HepG2 (cell line): ENCODE measurements around the gene BANP. TPM values are rescaled to one million over a fixed set of nuclear protein-coding genes. Genes with fewer than 3 reads are reported as not detected.

Experiments
- ATM ChIP-seq: fragments of 450-650 bp; IDR thresholded peaks from 2 replicates; pipeline ENCODE4 v1.7.1; 2017; ENCODE audit warnings: mild to moderate bottlenecking, borderline replicate concordance
- FOSL1 ChIP-seq: sonication (generic); formaldehyde crosslinking; IDR thresholded peaks from 2 replicates; pipeline ENCODE4 v1.9.0; 2021; ENCODE audit warnings: missing genetic modification reagents, borderline replicate concordance
- GATAD2A ChIP-seq: IDR thresholded peaks from 2 replicates; pipeline ENCODE4 v1.6.1; 2016
- ISX ChIP-seq: sonication (generic); formaldehyde crosslinking; conservative IDR thresholded peaks from 2 replicates; pipeline ENCODE4 v1.5.0; 2020; ENCODE audit warnings: missing genetic modification reagents
- KLF11 ChIP-seq: IDR thresholded peaks from 2 replicates; pipeline ENCODE4 v1.6.1; 2016; ENCODE audit warnings: missing compliant biosample characterization
- MAF1 ChIP-seq: sonication (generic); formaldehyde crosslinking; IDR thresholded peaks from 2 replicates; pipeline ENCODE4 v1.5.0; 2020; ENCODE audit warnings: missing genetic modification reagents, borderline replicate concordance
- NFATC3 ChIP-seq: sonication (generic); formaldehyde crosslinking; IDR thresholded peaks from 2 replicates; pipeline ENCODE4 v1.5.1; 2020; ENCODE audit warnings: mild to moderate bottlenecking, missing genetic modification reagents
- PBX3 ChIP-seq: sonication (generic); formaldehyde crosslinking; IDR thresholded peaks from 2 replicates; pipeline ENCODE4 v1.8.1; 2023; ENCODE audit warnings: missing genetic modification reagents, inconsistent platforms, borderline replicate concordance
- POLR2AphosphoS2 ChIP-seq: IDR thresholded peaks from 2 replicates; pipeline ENCODE4 v1.6.1; 2011; ENCODE audit warnings: low read depth, low read length, improper control_type of control experiment
- POLR2AphosphoS5 ChIP-seq: IDR thresholded peaks from 2 replicates; pipeline ENCODE4 v1.6.1; 2012; ENCODE audit warnings: low read depth, low read length
- PRDM10 ChIP-seq: sonication (generic); formaldehyde crosslinking; IDR thresholded peaks from 2 replicates; pipeline ENCODE4 v1.4.0; 2020; ENCODE audit warnings: low read depth, missing genetic modification reagents
- TOE1 ChIP-seq: sonication (generic); formaldehyde crosslinking; IDR thresholded peaks from 2 replicates; pipeline ENCODE4 v1.4.0; 2020; ENCODE audit warnings: mild to moderate bottlenecking, missing genetic modification reagents
- ZFP1 ChIP-seq: IDR thresholded peaks from 2 replicates; pipeline ENCODE4 v1.6.1; 2016
- ZFP90 ChIP-seq: sonication (generic); formaldehyde crosslinking; IDR thresholded peaks from 2 replicates; pipeline ENCODE4 v1.8.0; 2022; ENCODE audit warnings: missing genetic modification reagents, mild to moderate bottlenecking, inconsistent platforms, borderline replicate concordance
- ZFX ChIP-seq: sonication (generic); formaldehyde crosslinking; IDR thresholded peaks from 2 replicates; pipeline ENCODE4 v1.4.0; 2020; ENCODE audit warnings: mild to moderate bottlenecking, low read depth, missing genetic modification reagents, moderate library complexity
- ZGPAT ChIP-seq: IDR thresholded peaks from 2 replicates; pipeline ENCODE4 v1.6.1; 2016; ENCODE audit warnings: mild to moderate bottlenecking
- ZNF337 ChIP-seq: sonication (generic); formaldehyde crosslinking; IDR thresholded peaks from 2 replicates; pipeline ENCODE4 v1.5.1; 2020; ENCODE audit warnings: missing genetic modification reagents, low read depth, mild to moderate bottlenecking, borderline replicate concordance
- ZNF484 ChIP-seq: sonication (generic); formaldehyde crosslinking; IDR thresholded peaks from 2 replicates; pipeline ENCODE4 v1.5.1; 2020; ENCODE audit warnings: mild to moderate bottlenecking, low read depth, missing genetic modification reagents, borderline replicate concordance
- ZNF614 ChIP-seq: IDR thresholded peaks from 2 replicates; pipeline ENCODE4 v1.6.1; 2018; ENCODE audit warnings: missing biosample characterization, missing genetic modification reagents, inconsistent platforms, borderline replicate concordance
- ZNF713 ChIP-seq: sonication (generic); formaldehyde crosslinking; IDR thresholded peaks from 2 replicates; pipeline ENCODE4 v1.4.0; 2020; ENCODE audit warnings: mild to moderate bottlenecking, missing genetic modification reagents
- ZNF720 ChIP-seq: sonication (generic); formaldehyde crosslinking; IDR thresholded peaks from 2 replicates; pipeline ENCODE4 v1.4.0; 2020; ENCODE audit warnings: missing genetic modification reagents
- ZNF781 ChIP-seq: sonication (generic); formaldehyde crosslinking; IDR thresholded peaks from 2 replicates; pipeline ENCODE4 v1.5.1; 2020; ENCODE audit warnings: borderline replicate concordance, mild to moderate bottlenecking, missing genetic modification reagents; ENCODE audit errors: not compliant biosample characterization
- ZNF788 ChIP-seq: sonication (generic); formaldehyde crosslinking; IDR thresholded peaks from 2 replicates; pipeline ENCODE4 v1.5.0; 2020; ENCODE audit warnings: mild to moderate bottlenecking, missing genetic modification reagents, borderline replicate concordance
- ZNF878 ChIP-seq: sonication (generic); formaldehyde crosslinking; IDR thresholded peaks from 2 replicates; pipeline ENCODE4 v1.8.1; 2023; ENCODE audit warnings: mild to moderate bottlenecking, missing genetic modification reagents, moderate library complexity
- ZSCAN31 ChIP-seq: sonication (generic); formaldehyde crosslinking; IDR thresholded peaks from 2 replicates; pipeline ENCODE4 v1.5.0; 2020; ENCODE audit warnings: low read depth, mild to moderate bottlenecking, missing genetic modification reagents
- polyA plus RNA-seq, 8 experiments: library from polyadenylated mRNA; depleted of rRNA in 3 of 8; stranded (reverse) in 7 of 8; unstranded in 1 of 8; fragments of >200 nt; fragmentation: Illumina TruSeq in 4 of 8; extraction: Trizol in 4 of 8; gene quantifications; 2 replicates each; pipeline versions ENCODE4 v1.2.1 to v1.2.3, GENCODE V29; 2011 to 2016; ENCODE audit warnings: low read depth in 4 of 8, missing spikeins in 1 of 8, mixed read lengths in 1 of 8; ENCODE audit not compliant: insufficient read depth in 1 of 8
- total RNA-seq, 5 experiments: library from RNA; depleted of rRNA; stranded (reverse); fragments of >200 nt; fragmentation: Illumina TruSeq; extraction: Trizol; gene quantifications; 2 replicates each; pipeline ENCODE4 v1.2.3, GENCODE V29; 2016; ENCODE audit warnings: low read depth in 1 of 5

BANP gene
- total and polyA plus RNA-seq, 2 of the 13 experiments (the other 11 are each of a cell fraction or from before 2014, with no cell fraction given), result 20.2 to 23.8 TPM

DNA sequence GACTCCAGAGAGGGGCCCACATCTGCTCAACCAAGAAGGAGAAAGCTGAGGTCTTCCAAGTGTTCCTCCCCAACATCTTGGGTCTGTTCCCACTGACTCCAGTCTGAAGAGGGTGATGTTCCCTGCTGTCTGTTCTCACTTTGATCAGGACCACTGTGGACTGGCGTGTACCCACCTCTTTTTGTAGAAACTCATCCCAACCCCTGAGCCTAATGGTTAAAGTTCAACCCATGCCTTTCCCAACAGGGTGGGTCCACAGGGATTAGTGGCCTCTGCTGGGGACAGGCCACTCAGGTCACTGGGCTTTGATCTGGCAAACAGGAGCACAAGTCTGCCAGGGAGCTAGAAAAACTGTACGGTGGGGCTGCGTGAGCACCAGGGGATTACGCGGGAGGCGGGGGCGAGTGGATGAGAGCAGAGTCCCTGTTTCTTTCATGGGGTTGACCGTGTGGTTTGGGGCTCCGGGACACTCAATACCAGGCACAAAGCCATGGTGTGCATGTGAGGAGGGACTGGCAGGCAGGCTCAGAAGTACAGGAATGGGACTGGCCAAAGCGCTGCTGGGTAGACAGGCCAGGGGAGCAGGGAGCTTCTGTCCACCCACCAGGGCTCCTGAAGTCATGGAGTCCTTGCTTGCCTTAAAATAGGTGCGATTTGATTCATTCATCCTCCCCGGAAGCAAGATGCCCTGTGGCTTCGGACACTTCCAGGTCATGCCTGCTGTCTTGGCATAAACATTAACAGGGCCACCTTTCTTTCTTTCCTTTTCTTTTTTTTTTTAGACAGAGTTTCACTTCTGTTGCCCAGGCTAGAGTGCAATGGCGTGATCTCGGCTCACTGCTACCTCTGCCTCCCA lies 14.6 kb upstream of the BANP start, which contains the start of gene CA5A (continued):
- TF ChIP-seq ZNF720 (CRISPR knock-in tag) (no peak), ZFP1 (CRISPR knock-in tag) (peak; percentile 94; the same call in 1 of the 2 replicates), NFATC3 (CRISPR knock-in tag) (no peak), ZSCAN31 (CRISPR knock-in tag) (peak; percentile 86; the same call in 1 of the 2 replicates), ZFX (CRISPR knock-in tag) (peak; percentile 82), PBX3 (CRISPR knock-in tag) (no peak), KLF11 (peak; percentile 89), ZNF337 (CRISPR knock-in tag) (no peak), ZNF781 (CRISPR knock-in tag) (no peak), ZNF878 (peak; percentile 94; the same call in 1 of the 2 replicates), POLR2AphosphoS5 (peak; percentile 98), ZGPAT (peak; percentile 91; the same call in 1 of the 2 replicates), TOE1 (peak; percentile 92; the same call in 1 of the 2 replicates), PRDM10 (CRISPR knock-in tag) (peak; percentile 90), ISX (no peak), FOSL1 (CRISPR knock-in tag) (no peak), POLR2AphosphoS2 (no peak), MAF1 (no peak; the same call in 1 of the 2 replicates), ZNF484 (CRISPR knock-in tag) (no peak), ZNF788 (CRISPR knock-in tag) (peak; percentile 92; the same call in 1 of the 2 replicates), ATM (no peak), ZFP90 (CRISPR knock-in tag) (peak; percentile 61), ZNF713 (CRISPR knock-in tag) (no peak; the same call in 1 of the 2 replicates), GATAD2A (CRISPR knock-in tag) (peak; percentile 98), ZNF614 (CRISPR knock-in tag) (peak; percentile 98)
